Dedifferentiated amniotic fluid mesenchymal stem cell (primary cell): ENCODE results near the gene GABRB2.

ENCODE experiments used
- DNase-seq: peaks from one replicate; pipeline ENCODE4 v3.0.0-alpha.2; 2016; ENCODE audit errors: extremely low spot score

GABRB2 gene

GRCh38 chr5:161387121-161387520 is 159.4 kb downstream of the GABRB2 start:
- DNase-seq: no peak

GRCh38 chr5:161385027-161385426 is 161.5 kb downstream of the GABRB2 start:
- no peak for DNase-seq

- no peak for DNase-seq
These were observed 163.8 kb downstream of the GABRB2 start for GRCh38 chr5:161382685-161383084.

GRCh38 chr5:161380486-161380885 is 166.0 kb downstream of the GABRB2 start:
- no peak for DNase-seq

GRCh38 chr5:161378701-161379100 is 167.8 kb downstream of the GABRB2 start:
- no peak for DNase-seq

- no peak for DNase-seq
These were observed 170.5 kb downstream of the GABRB2 start for GRCh38 chr5:161376034-161376433.

- no peak for DNase-seq
These were observed 173.2 kb downstream of the GABRB2 start for GRCh38 chr5:161373345-161373707.

GRCh38 chr5:161372682-161373344 is 173.7 kb downstream of the GABRB2 start:
- no peak for DNase-seq

GRCh38 chr5:161369022-161369421 is 177.5 kb downstream of the GABRB2 start:
- no peak for DNase-seq

- DNase-seq: no peak
These were observed 188.1 kb downstream of the GABRB2 start for GRCh38 chr5:161358446-161358845.

GRCh38 chr5:161344234-161344633 is 202.3 kb downstream of the GABRB2 start:
- DNase-seq: no peak

GRCh38 chr5:161342886-161343285 is 203.6 kb downstream of the GABRB2 start:
- DNase-seq: no peak

GRCh38 chr5:161340012-161340411 is 206.5 kb downstream of the GABRB2 start:
- DNase-seq: no peak

- DNase-seq: no peak
These were observed 213.2 kb downstream of the GABRB2 start for GRCh38 chr5:161333194-161333880.

GRCh38 chr5:161332343-161332742 is 214.2 kb downstream of the GABRB2 start:
- no peak for DNase-seq

- DNase-seq: no peak
These were observed 232.5 kb downstream of the GABRB2 start for GRCh38 chr5:161314033-161314432.

- DNase-seq: no peak
These were observed 233.6 kb downstream of the GABRB2 start for GRCh38 chr5:161312882-161313281.

GRCh38 chr5:161311965-161312364 is 234.6 kb downstream of the GABRB2 start:
- no peak for DNase-seq

- no peak for DNase-seq
These were observed 235.3 kb downstream of the GABRB2 start for GRCh38 chr5:161311146-161311708.

- DNase-seq: no peak
These were observed 240.1 kb downstream of the GABRB2 start for GRCh38 chr5:161306351-161306995.

GRCh38 chr5:161305601-161306000 is 240.9 kb downstream of the GABRB2 start:
- DNase-seq: no peak

GRCh38 chr5:161302559-161302958 is 244.0 kb downstream of the GABRB2 start:
- no peak for DNase-seq

- no peak for DNase-seq
These were observed 244.9 kb downstream of the GABRB2 start for GRCh38 chr5:161301586-161301985.
